OCI-M2 (cell line): ENCODE measurements around the gene TRIM66.

Experiments used
- DNase-seq: peaks from one replicate; lab custom pipeline; 2025; ENCODE audit not compliant: unreplicated experiment; lab: John Stamatoyannopoulos, UW

The TRIM66 gene

GRCh38 chr11:8573777-8574176, 108.7 kb downstream of the TRIM66 start:
- no peak for DNase-seq

GRCh38 chr11:8567602-8568198, 114.8 kb downstream of the TRIM66 start:
- no peak for DNase-seq

- peak; percentile 10 for DNase-seq
Observed at GRCh38 chr11:8566613-8567210, 115.8 kb downstream of the TRIM66 start.

DNA sequence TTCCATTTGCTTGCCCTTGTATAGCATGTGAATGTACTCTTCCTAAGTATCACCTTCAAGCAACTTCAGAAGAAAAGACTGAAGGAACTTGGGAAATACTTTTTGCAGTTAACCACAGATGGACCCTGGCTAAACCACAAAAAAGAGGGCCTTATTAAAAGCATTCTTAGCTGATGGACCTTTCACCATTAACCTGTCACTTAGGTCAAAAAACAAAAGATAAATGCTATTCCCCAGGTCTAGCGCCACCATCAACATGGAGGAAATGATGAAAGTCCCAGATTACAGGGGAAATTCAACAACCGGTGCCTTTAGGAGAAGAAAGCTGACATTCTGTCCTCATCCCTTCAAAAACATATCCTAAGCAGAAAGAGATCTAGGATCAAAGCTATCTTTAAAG, 117.9 kb downstream of the TRIM66 start:
- no peak for DNase-seq
